HepG2 (cell line): ENCODE measurements around the gene PTPN18.

Source experiments
- HOXA9 ChIP-seq: sonication (generic); formaldehyde crosslinking; IDR thresholded peaks from 2 replicates; pipeline ENCODE4 v1.8.1; 2022; ENCODE audit warnings: missing genetic modification reagents, mild to moderate bottlenecking, moderate library complexity, borderline replicate concordance
- NR2F2 ChIP-seq: IDR thresholded peaks from 2 replicates; pipeline ENCODE4 v1.6.1; 2012; ENCODE audit warnings: low read depth, inconsistent platforms, borderline replicate concordance
- RAD21 ChIP-seq: fragments of 450-650 bp; formaldehyde crosslinking; IDR thresholded peaks from 2 replicates; pipeline ENCODE4 v1.5.0; 2020; ENCODE audit warnings: mild to moderate bottlenecking
- SIX4 ChIP-seq: sonication (generic); formaldehyde crosslinking; IDR thresholded peaks from 2 replicates; pipeline ENCODE4 v1.4.0; 2020; ENCODE audit warnings: missing genetic modification reagents
- XRCC5 ChIP-seq: fragments of 200-400 bp; formaldehyde crosslinking; optimal IDR thresholded peaks from 2 replicates; pipeline ENCODE3; 2017; ENCODE audit warnings: mild to moderate bottlenecking, low read length
- ZNF460 ChIP-seq: sonication (generic); formaldehyde crosslinking; IDR thresholded peaks from 2 replicates; pipeline ENCODE4 v1.5.1; 2020; ENCODE audit warnings: missing genetic modification reagents, mild to moderate bottlenecking, borderline replicate concordance
- ZNF501 ChIP-seq: sonication (generic); formaldehyde crosslinking; IDR thresholded peaks from 2 replicates; pipeline ENCODE4 v1.5.1; 2020; ENCODE audit warnings: mild to moderate bottlenecking, moderate library complexity, missing genetic modification reagents
- TF ChIP-seq, protein P1 (sequence below): sonication (generic); formaldehyde crosslinking; IDR thresholded peaks from 2 replicates; pipeline ENCODE4 v1.4.0; 2020; ENCODE audit warnings: mild to moderate bottlenecking, missing genetic modification reagents
- TF ChIP-seq, protein P2 (sequence below): sonication (generic); formaldehyde crosslinking; IDR thresholded peaks from 2 replicates; pipeline ENCODE4 v1.5.1; 2020; ENCODE audit warnings: mild to moderate bottlenecking, missing genetic modification reagents, moderate library complexity
- TF ChIP-seq, protein P3 (sequence below): sonication (generic); formaldehyde crosslinking; IDR thresholded peaks from one replicate; pipeline ENCODE4 v1.5.1; 2020; ENCODE audit warnings: mild to moderate bottlenecking, missing genetic modification reagents; ENCODE audit errors: not compliant biosample characterization
- TF ChIP-seq, protein P4 (sequence below): sonication (generic); formaldehyde crosslinking; conservative IDR thresholded peaks from 2 replicates; pipeline ENCODE4 v1.5.0; 2020; ENCODE audit warnings: missing genetic modification reagents

GRCh38 chr2:130363479-130363878 is 7.6 kb downstream of the PTPN18 start:
- TF ChIP-seq SIX4 (CRISPR knock-in tag): no peak
- TF ChIP-seq, protein P1, sequence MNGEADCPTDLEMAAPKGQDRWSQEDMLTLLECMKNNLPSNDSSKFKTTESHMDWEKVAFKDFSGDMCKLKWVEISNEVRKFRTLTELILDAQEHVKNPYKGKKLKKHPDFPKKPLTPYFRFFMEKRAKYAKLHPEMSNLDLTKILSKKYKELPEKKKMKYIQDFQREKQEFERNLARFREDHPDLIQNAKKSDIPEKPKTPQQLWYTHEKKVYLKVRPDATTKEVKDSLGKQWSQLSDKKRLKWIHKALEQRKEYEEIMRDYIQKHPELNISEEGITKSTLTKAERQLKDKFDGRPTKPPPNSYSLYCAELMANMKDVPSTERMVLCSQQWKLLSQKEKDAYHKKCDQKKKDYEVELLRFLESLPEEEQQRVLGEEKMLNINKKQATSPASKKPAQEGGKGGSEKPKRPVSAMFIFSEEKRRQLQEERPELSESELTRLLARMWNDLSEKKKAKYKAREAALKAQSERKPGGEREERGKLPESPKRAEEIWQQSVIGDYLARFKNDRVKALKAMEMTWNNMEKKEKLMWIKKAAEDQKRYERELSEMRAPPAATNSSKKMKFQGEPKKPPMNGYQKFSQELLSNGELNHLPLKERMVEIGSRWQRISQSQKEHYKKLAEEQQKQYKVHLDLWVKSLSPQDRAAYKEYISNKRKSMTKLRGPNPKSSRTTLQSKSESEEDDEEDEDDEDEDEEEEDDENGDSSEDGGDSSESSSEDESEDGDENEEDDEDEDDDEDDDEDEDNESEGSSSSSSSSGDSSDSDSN (CRISPR knock-in tag): no peak
- TF ChIP-seq, protein P2, sequence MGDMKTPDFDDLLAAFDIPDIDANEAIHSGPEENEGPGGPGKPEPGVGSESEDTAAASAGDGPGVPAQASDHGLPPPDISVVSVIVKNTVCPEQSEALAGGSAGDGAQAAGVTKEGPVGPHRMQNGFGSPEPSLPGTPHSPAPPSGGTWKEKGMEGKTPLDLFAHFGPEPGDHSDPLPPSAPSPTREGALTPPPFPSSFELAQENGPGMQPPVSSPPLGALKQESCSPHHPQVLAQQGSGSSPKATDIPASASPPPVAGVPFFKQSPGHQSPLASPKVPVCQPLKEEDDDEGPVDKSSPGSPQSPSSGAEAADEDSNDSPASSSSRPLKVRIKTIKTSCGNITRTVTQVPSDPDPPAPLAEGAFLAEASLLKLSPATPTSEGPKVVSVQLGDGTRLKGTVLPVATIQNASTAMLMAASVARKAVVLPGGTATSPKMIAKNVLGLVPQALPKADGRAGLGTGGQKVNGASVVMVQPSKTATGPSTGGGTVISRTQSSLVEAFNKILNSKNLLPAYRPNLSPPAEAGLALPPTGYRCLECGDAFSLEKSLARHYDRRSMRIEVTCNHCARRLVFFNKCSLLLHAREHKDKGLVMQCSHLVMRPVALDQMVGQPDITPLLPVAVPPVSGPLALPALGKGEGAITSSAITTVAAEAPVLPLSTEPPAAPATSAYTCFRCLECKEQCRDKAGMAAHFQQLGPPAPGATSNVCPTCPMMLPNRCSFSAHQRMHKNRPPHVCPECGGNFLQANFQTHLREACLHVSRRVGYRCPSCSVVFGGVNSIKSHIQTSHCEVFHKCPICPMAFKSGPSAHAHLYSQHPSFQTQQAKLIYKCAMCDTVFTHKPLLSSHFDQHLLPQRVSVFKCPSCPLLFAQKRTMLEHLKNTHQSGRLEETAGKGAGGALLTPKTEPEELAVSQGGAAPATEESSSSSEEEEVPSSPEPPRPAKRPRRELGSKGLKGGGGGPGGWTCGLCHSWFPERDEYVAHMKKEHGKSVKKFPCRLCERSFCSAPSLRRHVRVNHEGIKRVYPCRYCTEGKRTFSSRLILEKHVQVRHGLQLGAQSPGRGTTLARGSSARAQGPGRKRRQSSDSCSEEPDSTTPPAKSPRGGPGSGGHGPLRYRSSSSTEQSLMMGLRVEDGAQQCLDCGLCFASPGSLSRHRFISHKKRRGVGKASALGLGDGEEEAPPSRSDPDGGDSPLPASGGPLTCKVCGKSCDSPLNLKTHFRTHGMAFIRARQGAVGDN (CRISPR knock-in tag): no peak
- no peak for TF ChIP-seq HOXA9 (CRISPR knock-in tag)
- no peak for TF ChIP-seq XRCC5
- TF ChIP-seq NR2F2: no peak
- no peak for TF ChIP-seq RAD21 (CRISPR knock-in tag)
- TF ChIP-seq, protein P3, sequence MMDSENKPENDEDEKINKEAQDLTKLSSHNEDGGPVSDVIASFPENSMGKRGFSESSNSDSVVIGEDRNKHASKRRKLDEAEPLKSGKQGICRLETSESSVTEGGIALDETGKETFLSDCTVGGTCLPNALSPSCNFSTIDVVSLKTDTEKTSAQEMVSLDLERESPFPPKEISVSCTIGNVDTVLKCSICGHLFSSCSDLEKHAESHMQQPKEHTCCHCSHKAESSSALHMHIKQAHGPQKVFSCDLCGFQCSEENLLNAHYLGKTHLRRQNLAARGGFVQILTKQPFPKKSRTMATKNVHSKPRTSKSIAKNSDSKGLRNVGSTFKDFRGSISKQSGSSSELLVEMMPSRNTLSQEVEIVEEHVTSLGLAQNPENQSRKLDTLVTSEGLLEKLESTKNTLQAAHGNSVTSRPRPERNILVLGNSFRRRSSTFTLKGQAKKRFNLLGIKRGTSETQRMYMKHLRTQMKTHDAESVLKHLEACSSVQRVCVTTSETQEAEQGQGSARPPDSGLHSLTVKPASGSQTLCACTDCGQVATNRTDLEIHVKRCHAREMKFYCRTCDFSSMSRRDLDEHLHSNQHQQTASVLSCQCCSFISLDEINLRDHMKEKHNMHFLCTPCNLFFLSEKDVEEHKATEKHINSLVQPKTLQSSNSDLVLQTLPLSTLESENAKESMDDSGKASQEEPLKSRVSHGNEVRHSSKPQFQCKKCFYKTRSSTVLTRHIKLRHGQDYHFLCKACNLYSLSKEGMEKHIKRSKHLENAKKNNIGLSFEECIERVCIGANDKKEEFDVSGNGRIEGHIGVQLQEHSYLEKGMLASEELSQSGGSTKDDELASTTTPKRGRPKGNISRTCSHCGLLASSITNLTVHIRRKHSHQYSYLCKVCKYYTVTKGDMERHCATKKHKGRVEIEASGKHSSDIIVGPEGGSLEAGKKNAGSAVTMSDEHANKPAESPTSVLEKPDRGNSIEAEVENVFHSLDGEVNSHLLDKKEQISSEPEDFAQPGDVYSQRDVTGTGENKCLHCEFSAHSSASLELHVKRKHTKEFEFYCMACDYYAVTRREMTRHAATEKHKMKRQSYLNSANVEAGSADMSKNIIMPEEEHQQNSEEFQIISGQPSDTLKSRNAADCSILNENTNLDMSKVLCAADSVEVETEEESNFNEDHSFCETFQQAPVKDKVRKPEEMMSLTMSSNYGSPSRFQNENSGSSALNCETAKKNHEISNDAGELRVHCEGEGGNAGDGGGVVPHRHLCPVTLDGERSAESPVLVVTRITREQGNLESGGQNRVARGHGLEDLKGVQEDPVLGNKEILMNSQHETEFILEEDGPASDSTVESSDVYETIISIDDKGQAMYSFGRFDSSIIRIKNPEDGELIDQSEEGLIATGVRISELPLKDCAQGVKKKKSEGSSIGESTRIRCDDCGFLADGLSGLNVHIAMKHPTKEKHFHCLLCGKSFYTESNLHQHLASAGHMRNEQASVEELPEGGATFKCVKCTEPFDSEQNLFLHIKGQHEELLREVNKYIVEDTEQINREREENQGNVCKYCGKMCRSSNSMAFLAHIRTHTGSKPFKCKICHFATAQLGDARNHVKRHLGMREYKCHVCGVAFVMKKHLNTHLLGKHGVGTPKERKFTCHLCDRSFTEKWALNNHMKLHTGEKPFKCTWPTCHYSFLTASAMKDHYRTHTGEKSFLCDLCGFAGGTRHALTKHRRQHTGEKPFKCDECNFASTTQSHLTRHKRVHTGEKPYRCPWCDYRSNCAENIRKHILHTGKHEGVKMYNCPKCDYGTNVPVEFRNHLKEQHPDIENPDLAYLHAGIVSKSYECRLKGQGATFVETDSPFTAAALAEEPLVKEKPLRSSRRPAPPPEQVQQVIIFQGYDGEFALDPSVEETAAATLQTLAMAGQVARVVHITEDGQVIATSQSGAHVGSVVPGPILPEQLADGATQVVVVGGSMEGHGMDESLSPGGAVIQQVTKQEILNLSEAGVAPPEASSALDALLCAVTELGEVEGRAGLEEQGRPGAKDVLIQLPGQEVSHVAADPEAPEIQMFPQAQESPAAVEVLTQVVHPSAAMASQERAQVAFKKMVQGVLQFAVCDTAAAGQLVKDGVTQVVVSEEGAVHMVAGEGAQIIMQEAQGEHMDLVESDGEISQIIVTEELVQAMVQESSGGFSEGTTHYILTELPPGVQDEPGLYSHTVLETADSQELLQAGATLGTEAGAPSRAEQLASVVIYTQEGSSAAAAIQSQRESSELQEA (CRISPR knock-in tag): no peak
- TF ChIP-seq, protein P4, sequence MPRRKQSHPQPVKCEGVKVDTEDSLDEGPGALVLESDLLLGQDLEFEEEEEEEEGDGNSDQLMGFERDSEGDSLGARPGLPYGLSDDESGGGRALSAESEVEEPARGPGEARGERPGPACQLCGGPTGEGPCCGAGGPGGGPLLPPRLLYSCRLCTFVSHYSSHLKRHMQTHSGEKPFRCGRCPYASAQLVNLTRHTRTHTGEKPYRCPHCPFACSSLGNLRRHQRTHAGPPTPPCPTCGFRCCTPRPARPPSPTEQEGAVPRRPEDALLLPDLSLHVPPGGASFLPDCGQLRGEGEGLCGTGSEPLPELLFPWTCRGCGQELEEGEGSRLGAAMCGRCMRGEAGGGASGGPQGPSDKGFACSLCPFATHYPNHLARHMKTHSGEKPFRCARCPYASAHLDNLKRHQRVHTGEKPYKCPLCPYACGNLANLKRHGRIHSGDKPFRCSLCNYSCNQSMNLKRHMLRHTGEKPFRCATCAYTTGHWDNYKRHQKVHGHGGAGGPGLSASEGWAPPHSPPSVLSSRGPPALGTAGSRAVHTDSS (CRISPR knock-in tag): no peak
- TF ChIP-seq ZNF501: no peak
- no peak for TF ChIP-seq ZNF460
